ENCODE results near the gene LRRC71.

Gene LRRC71

DNA sequence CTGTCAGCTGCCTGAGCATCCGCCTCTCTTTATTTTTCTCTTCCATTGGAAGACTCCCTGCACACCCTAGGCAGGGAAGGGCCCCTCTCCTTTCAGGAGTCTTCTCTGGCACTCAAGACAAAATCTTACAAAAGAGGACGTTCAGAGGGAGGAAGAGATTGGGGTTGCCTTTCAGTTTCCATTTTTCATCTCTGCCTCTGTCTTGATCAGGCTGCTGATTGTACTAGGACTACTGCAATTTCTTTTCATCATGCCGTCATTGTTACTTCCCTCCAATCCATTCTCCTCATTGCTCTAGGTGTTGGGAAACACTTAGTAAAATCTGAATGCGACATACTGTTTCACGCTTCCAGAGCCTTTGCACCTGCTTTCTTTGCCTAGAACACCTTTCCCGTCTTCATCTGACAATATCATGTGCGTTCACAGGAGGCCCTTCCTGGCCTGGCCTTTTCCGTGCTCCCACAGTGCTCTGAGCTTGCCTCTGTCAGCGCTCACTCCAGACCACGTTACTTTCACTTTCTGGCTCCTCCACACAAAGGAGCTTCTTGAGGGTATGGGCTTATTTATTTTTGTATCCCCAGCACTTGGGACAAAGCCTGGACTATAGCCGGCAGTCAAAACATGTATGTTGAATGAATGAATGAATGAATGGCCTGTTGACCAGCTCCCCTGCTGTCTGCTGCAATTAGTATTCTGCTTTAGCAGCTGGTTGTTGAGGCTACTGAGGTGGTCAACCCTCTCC is 10.9 kb downstream of the LRRC71 start:
- no peak for DNase-seq
- Histone ChIP-seq H3K4me1 (no peaks in the 10 kb centered on the region; the same call in 1 of the 2 replicates), H3K9me3 (no peaks in the 10 kb centered on the region), H3K36me3 (0 out of 2 replicates have a peak, but pooled peaks cover 3% of the 10 kb centered on the region), H3K27me3 (peaks cover 2% of the 10 kb centered on the region; the same call in 1 of the 2 replicates), H3K4me3 (ENCODE audit: low read depth, low read length) (no peak overlapping the region)
- TF ChIP-seq CTCF (IDR thresholded peaks at IDR 0.05; ENCODE audit: low read depth, low read length), result no peak

- DNase-seq, result no peak
- H3K36me3 ChIP-seq, result 0 out of 2 replicates have a peak, but pooled peaks cover 3% of the 10 kb centered on the region
- TF ChIP-seq CTCF (IDR thresholded peaks at IDR 0.05; ENCODE audit: low read depth, low read length), result no peak
- H3K4me3 ChIP-seq (ENCODE audit: low read depth, low read length), result no peak overlapping the region
- H3K9me3 ChIP-seq, result no peaks in the 10 kb centered on the region
- no peaks in the 10 kb centered on the region; the same call in 1 of the 2 replicates for H3K4me1 ChIP-seq
- peaks cover 2% of the 10 kb centered on the region; the same call in 1 of the 2 replicates for H3K27me3 ChIP-seq
Observed at GRCh38 chr1:156931974-156932710, 11.7 kb downstream of the LRRC71 start.

- no peak overlapping the region for H3K4me3 ChIP-seq (ENCODE audit: low read depth, low read length)
- 0 out of 2 replicates have a peak, but pooled peaks cover 3% of the 10 kb centered on the region for H3K36me3 ChIP-seq
- no peaks in the 10 kb centered on the region for H3K4me1 ChIP-seq
- no peak for TF ChIP-seq CTCF (IDR thresholded peaks at IDR 0.05; ENCODE audit: low read depth, low read length)
- no peak for DNase-seq
- peaks cover 2% of the 10 kb centered on the region; the same call in 1 of the 2 replicates for H3K27me3 ChIP-seq
- no peaks in the 10 kb centered on the region for H3K9me3 ChIP-seq
Observed at GRCh38 chr1:156933136-156933535, 12.7 kb downstream of the LRRC71 start.

DNA sequence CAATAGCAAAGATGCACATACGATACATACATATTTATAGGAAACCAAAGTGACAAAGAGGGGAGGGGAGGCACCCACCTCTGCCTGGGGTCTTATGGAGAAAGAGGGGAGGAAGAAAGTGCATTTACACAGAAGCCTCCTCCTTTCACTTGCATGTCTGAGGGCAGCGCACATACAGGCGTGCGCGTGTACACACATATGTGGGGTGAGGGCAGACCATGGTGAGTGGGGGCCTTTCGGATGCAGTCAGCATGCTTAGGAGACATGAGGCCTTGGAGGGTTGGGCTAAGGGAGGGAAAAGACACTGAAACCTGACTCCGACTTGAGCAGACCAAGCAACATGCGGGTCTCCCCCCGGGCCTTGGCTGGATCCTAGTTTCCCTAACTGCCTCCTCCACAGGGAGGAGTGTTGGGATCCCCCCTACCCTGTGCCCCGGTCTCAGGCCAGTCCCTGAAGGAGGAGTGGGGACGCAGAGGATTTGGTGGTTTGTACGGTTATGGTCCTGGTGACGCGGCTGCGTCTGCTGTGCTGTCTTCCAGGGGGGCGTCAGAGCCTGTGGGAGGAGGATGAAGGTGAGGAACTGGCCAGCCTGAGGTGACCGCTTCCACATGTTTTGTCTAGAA is 15.2 kb downstream of the LRRC71 start:
- Histone ChIP-seq H3K9me3 (no peaks in the 10 kb centered on the region), H3K27me3 (no peaks in the 10 kb centered on the region), H3K4me1 (no peaks in the 10 kb centered on the region), H3K4me3 (ENCODE audit: low read depth, low read length) (no peak overlapping the region), H3K36me3 (peaks cover 13% of the 10 kb centered on the region)
- no peak for TF ChIP-seq CTCF (IDR thresholded peaks at IDR 0.05; ENCODE audit: low read depth, low read length)
- DNase-seq, result no peak

DNA sequence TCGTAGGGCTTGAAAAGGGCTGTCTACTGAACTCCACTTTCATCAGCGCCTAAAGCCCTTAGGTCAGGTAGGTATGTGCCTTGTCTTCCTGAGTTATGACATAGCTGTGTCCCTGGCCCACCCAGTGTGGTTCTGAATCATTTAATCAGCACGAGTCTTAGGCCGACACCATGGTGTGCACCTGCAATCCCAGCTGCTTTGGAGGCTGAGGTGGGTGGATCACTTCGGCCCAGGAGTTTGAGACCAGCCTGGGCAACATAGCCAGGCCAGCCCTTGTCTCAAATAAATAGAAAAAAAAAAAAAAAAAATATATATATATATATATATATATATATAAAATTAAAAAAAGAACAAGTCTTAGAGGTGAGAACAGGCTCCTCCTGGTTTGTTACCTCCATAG is 15.8 kb downstream of the LRRC71 start:
- H3K4me1 ChIP-seq, result no peaks in the 10 kb centered on the region
- no peak for TF ChIP-seq CTCF (IDR thresholded peaks at IDR 0.05; ENCODE audit: low read depth, low read length)
- H3K9me3 ChIP-seq, result no peaks in the 10 kb centered on the region
- H3K36me3 ChIP-seq, result peaks cover 13% of the 10 kb centered on the region
- H3K27me3 ChIP-seq, result no peaks in the 10 kb centered on the region
- no peak for DNase-seq
- H3K4me3 ChIP-seq (ENCODE audit: low read depth, low read length), result no peak overlapping the region
